Fibroblast of lung (primary cell): ENCODE results near the gene PDXDC1. TPM values are rescaled to one million over a fixed set of nuclear protein-coding genes. Genes with fewer than 3 reads are reported as not detected.
"Not testable (repeated sequence)": the region's sequence is repeated elsewhere in the genome, so short reads cannot be mapped to it uniquely, and the experiment has no call there.

ENCODE experiments used
- DNase-seq, 2 donors: peaks; one replicate each; pipeline versions ENCODE4 v3.0.0 to v3.0.0-alpha.2; 2010; ENCODE audit warnings: low read depth in 2 of 2
- H2AFZ ChIP-seq: 2 replicates; pipeline ENCODE4 v1.5.1; 2012; ENCODE audit warnings: low read length, control low read depth, inconsistent platforms
- H3K27ac ChIP-seq: 2 replicates; pipeline ENCODE4 v1.5.1; 2011; ENCODE audit warnings: low read length, control low read depth; ENCODE audit not compliant: insufficient read depth
- H3K27me3 ChIP-seq: 2 replicates; pipeline ENCODE4 v1.5.1; 2011; ENCODE audit warnings: mild to moderate bottlenecking, low read length; ENCODE audit not compliant: control insufficient read depth, insufficient read depth
- H3K36me3 ChIP-seq: 2 replicates; pipeline ENCODE4 v1.5.1; 2011; ENCODE audit warnings: low read length; ENCODE audit not compliant: control insufficient read depth, insufficient read depth
- H3K4me1 ChIP-seq: 2 replicates; pipeline ENCODE4 v1.5.1; 2011; ENCODE audit warnings: low read length; ENCODE audit not compliant: control insufficient read depth, insufficient read depth; ENCODE audit errors: extremely low read depth
- H3K4me2 ChIP-seq: 2 replicates; pipeline ENCODE4 v1.5.1; 2011; ENCODE audit warnings: low read length, control low read depth; ENCODE audit not compliant: insufficient read depth; ENCODE audit errors: extremely low read depth
- H3K4me3 ChIP-seq, 4 experiments: fragments of 200-600 bp in 1 of 4; sonication (generic) in 1 of 4; replicated peaks in 1 of 4; 2 replicates each; pipeline ENCODE4 v1.5.1; 2011 to 2016; ENCODE audit warnings: low read length in 4 of 4, low read depth in 3 of 4, mild to moderate bottlenecking in 3 of 4, control low read depth in 2 of 4, inconsistent platforms in 1 of 4, mixed read lengths in 1 of 4; ENCODE audit not compliant: insufficient read depth in 1 of 4; ENCODE audit errors: control extremely low read depth in 1 of 4
- H3K79me2 ChIP-seq: 2 replicates; pipeline ENCODE4 v1.5.1; 2012; ENCODE audit warnings: mild to moderate bottlenecking, low read length, inconsistent platforms; ENCODE audit not compliant: control insufficient read depth, insufficient read depth
- H3K9ac ChIP-seq: 2 replicates; pipeline ENCODE4 v1.5.1; 2011; ENCODE audit warnings: mild to moderate bottlenecking, low read length, control low read depth; ENCODE audit not compliant: insufficient read depth
- H3K9me3 ChIP-seq: 2 replicates; pipeline ENCODE4 v1.5.1; 2012; ENCODE audit warnings: low read depth, low read length; ENCODE audit not compliant: control insufficient read depth, insufficient read depth
- H4K20me1 ChIP-seq: 2 replicates; pipeline ENCODE4 v1.5.1; 2011; ENCODE audit warnings: low read length; ENCODE audit not compliant: control insufficient read depth, insufficient read depth; ENCODE audit errors: extremely low read depth
- CTCF ChIP-seq, 2 donors: IDR thresholded peaks in 1 of 2; conservative IDR thresholded peaks in 1 of 2; 1 replicate in 1 of 2; 2 replicates in 1 of 2; pipeline ENCODE4 v1.5.1; 2011 to 2012; ENCODE audit warnings: low read length in 2 of 2, control low read depth in 1 of 2, inconsistent platforms in 1 of 2, low read depth in 1 of 2, mild to moderate bottlenecking in 1 of 2
- EZH2 ChIP-seq: IDR thresholded peaks from 2 replicates; pipeline ENCODE4 v1.5.1; 2012; ENCODE audit warnings: low read length, control low read depth, mild to moderate bottlenecking; ENCODE audit errors: missing control alignments
- polyA plus RNA-seq, 2 donors: library from polyadenylated mRNA; depleted of rRNA in 1 of 2; stranded (reverse) in 1 of 2; unstranded in 1 of 2; fragments of >200 nt; gene quantifications; 2 replicates each; pipeline ENCODE4 v1.2.1, GENCODE V29; 2011 to 2012; ENCODE audit warnings: missing spikeins in 1 of 2
- total RNA-seq: library from RNA; depleted of rRNA; stranded (reverse); fragments of >200 nt; gene quantifications from 2 replicates; pipeline ENCODE4 v1.2.1, GENCODE V29; 2014

Gene PDXDC1
- total and polyA plus RNA-seq, 2 donors (not counting 1 experiment from before 2014, with no cell fraction given), result 68.4 to 92.9 TPM

DNA sequence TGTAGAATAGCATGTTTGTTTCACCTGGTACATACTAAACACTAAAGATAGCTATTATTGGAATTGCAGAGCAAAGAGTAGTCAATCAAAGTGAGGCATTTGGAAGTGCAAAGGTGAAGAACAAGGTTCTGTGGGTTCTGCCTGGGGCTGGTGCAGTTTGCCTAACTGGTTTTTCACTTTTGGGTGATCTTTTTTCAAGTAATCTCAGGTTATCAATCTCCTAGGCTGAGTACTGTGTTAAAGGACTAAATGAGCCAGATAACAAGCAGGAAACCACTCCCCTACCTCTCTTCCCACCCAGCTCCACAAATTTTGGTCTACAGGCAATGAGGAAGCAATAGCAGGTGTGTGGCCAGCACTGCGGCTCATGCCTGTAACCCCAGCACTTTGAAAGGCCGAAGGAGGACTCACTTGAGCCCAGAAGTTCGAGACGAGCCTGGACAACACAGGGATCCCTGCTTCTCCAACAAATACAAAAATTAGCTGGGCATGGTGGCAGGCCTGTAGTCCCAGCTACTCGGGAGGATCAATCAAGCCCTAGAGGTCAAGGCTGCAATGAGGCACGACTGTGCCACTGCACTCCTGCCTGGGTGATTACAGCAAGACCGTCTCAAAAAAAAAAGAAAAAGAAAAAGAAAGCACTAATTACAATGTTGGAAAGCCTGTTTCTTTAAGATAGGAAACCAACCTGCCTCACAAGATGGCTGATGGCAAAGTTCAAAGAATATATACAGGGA lies 83.0 kb downstream of the PDXDC1 start:
- DNase-seq, result no peak
- no peak overlapping the region for H2AFZ ChIP-seq
- H3K4me2 ChIP-seq, result no peak overlapping the region
- H3K9me3 ChIP-seq, result no peaks in the 10 kb centered on the region
- no peak for TF ChIP-seq CTCF (conservative IDR thresholded peaks at IDR 0.05 in 1 of 2, IDR thresholded peaks at IDR 0.05 in 1 of 2; ENCODE audit: low read depth in 1 of 2, low read length in 2 of 2)
- no peak for TF ChIP-seq EZH2
- no peaks in the 10 kb centered on the region for H3K4me1 ChIP-seq
- no peak overlapping the region for H3K27ac ChIP-seq
- no peaks in the 10 kb centered on the region for H4K20me1 ChIP-seq
- H3K27me3 ChIP-seq, result no peaks in the 10 kb centered on the region
- peaks cover 22% of the 10 kb centered on the region for H3K79me2 ChIP-seq
- no peak overlapping the region for H3K4me3 ChIP-seq
- peaks cover 2% of the 10 kb centered on the region for H3K36me3 ChIP-seq
- no peak overlapping the region for H3K9ac ChIP-seq

- Histone ChIP-seq H3K36me3 (peaks cover 2% of the 10 kb centered on the region), H3K27ac (no peak overlapping the region), H3K9me3 (no peaks in the 10 kb centered on the region), H3K4me1 (no peaks in the 10 kb centered on the region), H3K27me3 (no peaks in the 10 kb centered on the region), H3K4me3 (no peak overlapping the region), H2AFZ (no peak overlapping the region), H3K4me2 (no peak overlapping the region), H3K9ac (no peak overlapping the region), H3K79me2 (peaks cover 12% of the 10 kb centered on the region), H4K20me1 (no peaks in the 10 kb centered on the region)
- no peak for DNase-seq
- no peak for TF ChIP-seq EZH2
- TF ChIP-seq CTCF (conservative IDR thresholded peaks at IDR 0.05 in 1 of 2, IDR thresholded peaks at IDR 0.05 in 1 of 2; ENCODE audit: low read depth in 1 of 2, low read length in 2 of 2), result no peak
Observed at GRCh38 chr16:15059324-15059723, 84.5 kb downstream of the PDXDC1 start.

DNA sequence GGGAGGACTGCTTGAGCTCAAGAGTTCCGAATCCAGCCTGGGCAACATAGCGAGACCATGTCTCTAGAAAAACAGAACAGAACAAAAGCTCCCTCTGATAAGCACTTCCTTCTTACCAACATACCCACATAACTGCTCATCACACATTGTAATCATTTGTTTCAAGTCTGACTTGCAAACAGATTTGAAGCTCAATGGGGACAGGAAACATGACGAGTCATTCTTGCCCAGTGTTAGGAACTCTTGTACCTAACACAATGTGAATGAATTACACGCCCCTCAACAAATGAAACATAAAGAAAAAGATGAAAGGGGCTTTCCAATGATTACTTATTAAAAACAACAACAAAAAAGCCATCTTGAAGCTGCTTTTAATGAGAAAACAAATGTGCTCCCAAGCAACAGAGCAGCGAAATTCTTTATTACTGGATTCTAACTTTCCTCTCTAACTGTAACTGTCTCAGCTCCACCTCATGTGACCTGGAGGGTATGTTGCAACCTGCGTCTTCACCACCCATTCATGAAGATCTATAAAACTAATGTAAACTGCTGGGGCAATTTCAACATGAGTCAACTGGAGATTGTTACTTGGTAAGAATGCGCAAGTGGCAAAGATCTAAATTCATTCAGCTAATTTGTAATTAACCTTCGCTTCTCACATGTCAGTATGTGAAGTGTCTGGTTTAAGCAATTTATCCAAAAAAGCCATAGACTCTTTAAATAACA lies 87.4 kb downstream of the PDXDC1 start:
- peak in 1 of 2 donors; percentile 3 for DNase-seq
- H3K36me3 ChIP-seq, H4K20me1 ChIP-seq: not testable (repeated sequence)

DNA sequence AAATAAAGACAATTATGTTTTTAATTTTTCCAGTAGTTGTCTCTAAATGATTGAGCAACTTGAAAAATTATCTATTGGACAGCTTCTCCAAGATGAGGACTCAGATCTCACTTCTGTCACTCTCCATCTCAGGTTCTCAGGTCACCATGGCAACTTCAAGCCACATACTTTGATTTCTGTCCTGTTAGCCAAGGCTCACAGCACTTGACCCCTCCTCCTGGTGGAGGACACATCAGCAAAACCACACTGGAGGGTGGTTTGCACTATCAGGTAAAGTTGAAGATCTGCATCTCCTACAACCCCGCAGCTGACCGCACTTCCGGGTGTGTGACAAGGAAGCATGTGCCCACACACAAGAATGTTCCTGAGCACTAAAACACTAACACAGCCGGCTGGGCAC lies 91.1 kb downstream of the PDXDC1 start:
- H3K9ac ChIP-seq, H3K36me3 ChIP-seq, H3K4me2 ChIP-seq, DNase-seq, H3K27me3 ChIP-seq, H3K4me3 ChIP-seq, H3K9me3 ChIP-seq, H3K79me2 ChIP-seq, H3K4me1 ChIP-seq, H4K20me1 ChIP-seq, H2AFZ ChIP-seq, H3K27ac ChIP-seq: not testable (repeated sequence)

More for the DNA sequence above, 87.4 kb downstream of the PDXDC1 start:
- not testable (repeated sequence) for H3K79me2 ChIP-seq, H3K4me2 ChIP-seq, H2AFZ ChIP-seq, H3K9me3 ChIP-seq, H3K4me3 ChIP-seq, H3K27me3 ChIP-seq, H3K27ac ChIP-seq, H3K9ac ChIP-seq, H3K4me1 ChIP-seq

GRCh38 chr16:15066690-15067089 lies 91.9 kb downstream of the PDXDC1 start:
- H3K4me3 ChIP-seq, H3K9me3 ChIP-seq, DNase-seq, H3K79me2 ChIP-seq, H4K20me1 ChIP-seq, H3K36me3 ChIP-seq, H3K9ac ChIP-seq, H3K27ac ChIP-seq, H2AFZ ChIP-seq, H3K4me1 ChIP-seq, H3K27me3 ChIP-seq, H3K4me2 ChIP-seq: not testable (repeated sequence)
